Brain microvascular endothelial cell (primary cell): ENCODE data around the gene PVALEF.

Experiments used
- DNase-seq: peaks from one replicate; pipeline ENCODE4 v3.0.0-alpha.2; 2020
- H3K27ac ChIP-seq: fragments of 250-450 bp; sonication (Bioruptor Pico); 2 replicates; pipeline ENCODE4 v1.5.1; 2020; ENCODE audit warnings: mild to moderate bottlenecking, moderate library complexity
- H3K27me3 ChIP-seq: fragments of 250-450 bp; sonication (Bioruptor Pico); replicated peaks from 2 replicates; pipeline ENCODE4 v1.5.1; 2020; ENCODE audit warnings: mild to moderate bottlenecking
- H3K36me3 ChIP-seq: fragments of 250-450 bp; sonication (Bioruptor Pico); replicated peaks from 2 replicates; pipeline ENCODE4 v1.5.1; 2020; ENCODE audit warnings: mild to moderate bottlenecking
- H3K4me3 ChIP-seq: 2 replicates; pipeline ENCODE4 v1.5.1; 2011; ENCODE audit warnings: low read depth, mild to moderate bottlenecking, control low read depth, low read length, moderate library complexity
- CTCF ChIP-seq: IDR thresholded peaks from 2 replicates; pipeline ENCODE4 v1.5.1; 2011; ENCODE audit warnings: low read depth, mild to moderate bottlenecking, moderate library complexity, low read length, control low read depth, inconsistent platforms; ENCODE audit errors: missing control alignments
- in situ Hi-C: cut with HindIII; loops from 2 replicates; pipeline ENCODE4 v1.10.0; 2017; ENCODE audit warnings: low sequenced_read_pairs, low pct_ligation_motif_present

Gene PVALEF

DNA sequence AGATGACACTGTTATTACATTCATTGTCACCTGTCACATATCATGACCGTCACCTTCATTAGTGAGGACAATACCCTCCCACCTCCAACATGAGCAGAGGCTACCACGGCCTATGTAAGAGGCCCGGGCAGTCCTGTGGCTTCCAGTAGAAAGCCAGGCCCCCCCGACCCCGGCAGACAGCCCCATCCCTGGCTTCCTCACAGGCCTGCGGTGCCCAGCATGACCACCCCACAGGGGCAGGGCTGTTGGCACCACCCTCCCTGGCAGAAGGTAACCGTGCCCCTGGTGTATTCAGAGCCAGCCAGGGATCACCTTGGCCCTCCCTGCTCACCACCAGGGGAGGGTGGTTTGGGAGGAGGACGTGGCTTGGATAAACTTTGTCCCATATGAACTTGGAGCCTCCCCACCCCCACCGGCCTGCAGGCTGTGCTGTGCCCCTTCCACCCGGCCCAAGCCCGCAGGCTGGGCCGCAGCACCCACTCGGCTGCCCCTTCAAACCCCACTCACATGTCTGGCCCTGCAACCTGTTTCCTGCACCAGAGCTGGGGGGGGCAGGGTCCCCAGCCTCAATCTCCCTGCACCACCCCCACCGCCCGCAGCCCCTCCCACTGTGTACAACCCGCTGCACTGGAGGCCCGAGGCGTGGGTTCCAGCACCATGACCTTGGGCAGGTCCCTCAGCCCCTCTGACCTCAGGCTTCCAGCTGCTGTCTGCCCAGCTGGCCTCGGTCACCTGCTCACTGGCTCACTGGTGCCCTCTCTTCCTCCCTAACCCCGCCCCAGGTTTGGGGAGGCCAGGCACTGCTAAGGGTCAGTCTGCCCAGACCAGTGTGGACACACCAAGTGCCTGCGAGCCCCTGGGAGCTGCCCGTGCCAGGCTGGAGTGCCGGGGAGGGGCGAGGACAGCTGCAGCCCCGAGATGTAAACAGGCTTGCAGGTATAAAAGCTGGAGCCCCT is 13.1 kb downstream of the PVALEF start:
- in situ Hi-C loops, result no loop called here
- no peak overlapping the region for H3K27ac ChIP-seq
- DNase-seq, result no peak
- no peaks in the 10 kb centered on the region for H3K36me3 ChIP-seq
- no peaks in the 10 kb centered on the region for H3K27me3 ChIP-seq
- TF ChIP-seq CTCF, result no peak
- no peak overlapping the region for H3K4me3 ChIP-seq

DNA sequence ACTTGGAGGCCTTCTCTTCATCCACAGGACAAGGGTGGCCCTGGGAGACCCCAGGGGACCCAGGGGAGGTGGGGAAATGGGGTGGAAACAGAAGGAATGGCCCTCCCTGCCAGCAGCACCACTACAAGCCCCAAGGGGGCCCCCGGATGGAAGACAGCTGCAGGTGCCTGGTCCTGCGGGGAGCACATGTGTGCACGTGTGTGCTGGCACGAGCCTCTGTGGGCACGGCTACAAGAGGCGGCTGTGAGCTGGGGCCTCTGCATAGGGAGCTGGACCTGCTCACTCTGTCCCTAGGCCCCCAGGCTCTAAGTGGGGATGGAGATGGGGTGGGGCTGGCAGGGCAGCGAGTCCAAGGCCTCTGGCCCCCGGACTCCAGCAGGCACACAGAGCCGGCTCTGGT is 13.9 kb downstream of the PVALEF start:
- no peak for DNase-seq
- H3K4me3 ChIP-seq, result no peak overlapping the region
- H3K27ac ChIP-seq, result no peak overlapping the region
- H3K27me3 ChIP-seq, result no peaks in the 10 kb centered on the region
- in situ Hi-C loops, result no loop called here
- no peaks in the 10 kb centered on the region for H3K36me3 ChIP-seq
- TF ChIP-seq CTCF, result no peak

DNA sequence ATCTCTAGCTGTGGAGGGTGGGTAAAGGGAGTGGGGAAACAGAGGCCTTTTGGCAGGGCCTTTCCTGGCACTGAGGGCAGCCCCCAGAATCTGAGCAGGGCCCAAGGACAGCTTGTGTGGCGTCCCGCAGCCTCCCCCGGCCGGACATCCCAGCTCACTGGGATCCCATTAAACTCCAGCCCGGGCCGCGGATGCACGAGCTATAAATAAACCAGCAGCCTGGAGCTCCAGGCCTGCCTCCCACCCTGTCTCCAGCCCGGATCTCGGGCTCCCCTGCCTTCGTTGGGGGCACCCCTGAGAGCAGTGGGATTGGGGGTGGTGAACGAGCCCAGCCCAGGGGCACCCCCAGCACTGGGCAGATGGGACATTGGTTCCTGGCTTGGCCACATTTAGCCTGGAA is 14.6 kb downstream of the PVALEF start:
- H3K36me3 ChIP-seq, result no peaks in the 10 kb centered on the region
- in situ Hi-C loops, result no loop called here
- no peak for DNase-seq
- no peaks in the 10 kb centered on the region for H3K27me3 ChIP-seq
- H3K4me3 ChIP-seq, result no peak overlapping the region
- TF ChIP-seq CTCF, result no peak
- no peak overlapping the region for H3K27ac ChIP-seq

DNA sequence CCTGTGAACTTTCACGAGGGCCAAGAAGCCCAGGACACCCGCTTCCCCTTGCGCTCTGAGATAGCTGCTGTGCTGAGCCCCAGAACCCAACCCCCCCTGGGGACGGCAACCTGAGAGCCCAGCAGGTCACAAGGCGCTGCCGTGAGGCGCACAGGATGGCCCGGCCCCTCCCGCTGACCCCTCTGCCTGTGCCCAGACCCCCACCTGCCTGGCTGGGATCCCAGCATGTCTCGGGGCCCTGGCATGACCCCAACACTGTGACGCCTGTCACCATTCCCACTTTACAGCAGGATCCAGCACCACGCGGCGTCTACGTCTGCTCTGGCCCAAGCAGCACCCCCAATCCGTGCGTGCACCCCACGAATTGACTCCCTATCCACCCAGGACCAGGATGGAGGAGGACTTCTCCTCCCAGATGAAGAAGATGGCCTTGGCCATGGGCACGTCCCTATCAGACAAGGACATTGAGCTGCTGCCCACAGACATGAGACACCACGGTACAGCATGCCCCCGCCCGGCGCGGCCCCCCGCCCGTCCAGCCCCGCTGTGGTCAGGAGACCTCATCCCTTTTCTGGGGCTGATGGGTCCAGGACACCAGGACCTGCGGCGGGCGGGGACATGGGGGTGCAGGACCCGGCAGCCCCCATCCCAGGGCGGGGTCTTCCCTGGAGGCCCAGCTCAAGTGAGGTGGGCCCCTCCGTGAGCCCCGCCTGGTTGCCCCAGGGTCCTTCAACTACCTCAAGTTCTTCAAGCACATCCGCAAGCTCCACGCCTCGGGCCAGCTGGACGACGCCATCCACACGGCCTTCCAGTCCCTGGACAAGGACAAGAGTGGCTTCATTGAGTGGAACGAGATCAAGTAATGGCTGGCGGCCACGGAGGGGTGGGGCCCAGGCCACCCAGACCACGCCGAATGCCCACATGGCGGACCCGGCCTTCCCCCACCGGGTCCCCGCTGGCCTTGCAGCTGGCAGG is 15.8 kb downstream of the PVALEF start:
- in situ Hi-C loops, result no loop called here
- Histone ChIP-seq H3K27me3 (no peaks in the 10 kb centered on the region), H3K4me3 (no peak overlapping the region), H3K36me3 (no peaks in the 10 kb centered on the region), H3K27ac (no peak overlapping the region)
- no peak for DNase-seq
- no peak for TF ChIP-seq CTCF

DNA sequence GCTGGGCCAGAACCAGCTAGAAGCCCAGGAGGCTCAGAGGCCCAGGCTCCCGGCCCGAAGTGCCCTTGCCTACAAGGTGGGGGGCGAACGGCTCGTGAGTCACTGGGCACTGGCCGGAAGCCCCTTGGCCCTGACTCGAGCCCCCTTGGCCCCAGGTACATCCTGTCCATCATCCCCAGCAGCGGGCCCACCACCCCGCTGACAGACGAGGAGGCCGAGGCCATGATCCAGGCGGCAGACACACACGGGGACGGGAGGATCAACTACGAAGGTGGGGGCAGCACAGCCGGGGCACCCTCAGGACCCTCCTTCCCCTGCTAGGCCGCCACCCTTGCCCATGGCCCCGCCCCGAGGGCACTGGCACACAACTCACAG is 16.5 kb downstream of the PVALEF start:
- no peaks in the 10 kb centered on the region for H3K27me3 ChIP-seq
- DNase-seq, result no peak
- TF ChIP-seq CTCF, result no peak

More for the DNA sequence above, 16.5 kb downstream of the PVALEF start:
- Histone ChIP-seq H3K4me3 (no peak overlapping the region), H3K27ac (no peak overlapping the region), H3K36me3 (no peaks in the 10 kb centered on the region)
- in situ Hi-C loops, result no loop called here
